ENCODE results near the gene ASCC1. TPM values are rescaled to one million over a fixed set of nuclear protein-coding genes. Genes with fewer than 3 reads are reported as not detected.
"Not testable (repeated sequence)": the region's sequence is repeated elsewhere in the genome, so short reads cannot be mapped to it uniquely, and the experiment has no call there.

ASCC1 gene
- total and polyA plus RNA-seq, 2 of the 4 experiments (the other 2 are of a cell fraction) = 15.9 to 21.0 TPM

DNA sequence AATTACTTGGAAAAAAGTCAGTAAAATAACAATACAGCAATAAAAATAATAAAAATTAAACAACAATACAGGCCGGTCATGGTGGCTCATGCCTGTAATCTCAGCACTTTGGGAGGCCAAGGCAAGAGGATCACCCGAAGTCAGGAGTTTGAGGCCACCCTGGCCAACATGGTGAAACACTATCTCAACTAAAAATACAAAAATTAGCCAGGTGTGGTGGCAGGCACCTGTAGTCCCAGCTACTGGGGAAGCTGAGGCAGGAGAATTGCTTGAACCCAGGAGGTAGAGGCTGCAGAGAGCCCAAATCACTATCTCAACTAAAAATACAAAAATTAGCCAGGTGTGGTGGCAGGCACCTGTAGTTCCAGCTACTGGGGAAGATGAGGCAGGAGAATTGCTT, 4.2 kb downstream of the ASCC1 start:
- peaks cover 19% of the 10 kb centered on the region for H3K36me3 ChIP-seq (ENCODE audit: control insufficient read depth, insufficient read depth, low read length)
- H4K91ac ChIP-seq (ENCODE audit: insufficient read depth, low read depth, low read length); H4K8ac ChIP-seq (ENCODE audit: low read depth in 2 of 2, low read length in 2 of 2); in situ Hi-C loops (cut with MboI; ENCODE audit: low sequenced_read_pairs); H3K4ac ChIP-seq (ENCODE audit: low read depth, low read length); H3K4me3 ChIP-seq (ENCODE audit: insufficient read depth, low read depth, low read length); H3K9ac ChIP-seq (ENCODE audit: low read depth, low read length); H2BK20ac ChIP-seq (ENCODE audit: low read depth, low read length); intact Hi-C loops (cut with micrococcal nuclease); H3K23ac ChIP-seq (ENCODE audit: low read depth, low read length); H2BK15ac ChIP-seq (ENCODE audit: low read depth, low read length); H3K4me1 ChIP-seq (ENCODE audit: control insufficient read depth, insufficient read depth, low read length); H2AK5ac ChIP-seq (ENCODE audit: low read depth, low read length); H3K9me3 ChIP-seq (ENCODE audit: control insufficient read depth, insufficient read depth, low read length); H3K14ac ChIP-seq (replicated peaks; ENCODE audit: low read depth, low read length); dilution Hi-C loops (cut with HindIII; ENCODE audit: low sequenced_read_pairs, unreplicated experiment); H4K20me1 ChIP-seq (ENCODE audit: insufficient read depth, low read length); ATAC-seq (ENCODE audit: low read depth); BruUV-seq (replicated peaks); H2BK5ac ChIP-seq (ENCODE audit: low read depth, low read length, poor library complexity, severe bottlenecking); H2AK9ac ChIP-seq (replicated peaks; ENCODE audit: low read depth, low read length, poor library complexity); H3K4me2 ChIP-seq (ENCODE audit: low read depth, low read length); H2AFZ ChIP-seq (replicated peaks; ENCODE audit: low read length, poor library complexity); H3K56ac ChIP-seq (ENCODE audit: extremely low read depth, insufficient read depth, low read length); H3K27ac ChIP-seq (ENCODE audit: insufficient read depth, low read length); H3K9me1 ChIP-seq (ENCODE audit: insufficient read depth, low read length); CTCF ChIA-PET; DNase-seq; H3K18ac ChIP-seq (ENCODE audit: low read depth, low read length); H3K27me3 ChIP-seq (ENCODE audit: control insufficient read depth, insufficient read depth, low read length); H4K5ac ChIP-seq (ENCODE audit: low read depth, low read length); H2BK120ac ChIP-seq (ENCODE audit: low read depth, low read length); POLR2A ChIA-PET (ENCODE audit: unreplicated experiment): not testable (repeated sequence)
- WGBS, 2 experiments (ENCODE audit: extremely low coverage in 2 of 2, insufficient read length in 1 of 2) = no CpG with 5 or more reads among the region's 2 CpGs
- peaks cover 9 to 16% of the 10 kb centered on the region in 2 experiments for H3K79me1 ChIP-seq (ENCODE audit: low read depth in 1 of 2, low read length in 2 of 2)

DNA sequence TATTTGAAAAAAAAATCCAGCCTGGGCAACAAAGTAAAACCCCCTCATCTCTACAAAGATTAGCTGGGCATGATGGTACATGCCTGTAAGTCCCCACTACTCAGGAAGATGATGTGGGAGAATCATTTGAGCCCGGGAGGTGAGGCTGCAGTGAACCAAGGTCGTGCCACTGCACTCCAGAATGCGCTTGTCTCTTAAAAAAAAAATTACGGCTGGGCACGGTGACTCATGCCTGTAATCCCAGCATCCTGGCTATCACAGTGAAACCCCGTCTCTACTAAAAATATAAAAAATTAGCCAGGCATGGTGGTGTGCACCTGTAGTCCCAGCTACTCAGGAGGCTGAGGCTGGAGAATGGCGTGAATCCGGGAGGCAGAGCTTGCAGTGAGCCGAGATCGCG, 4.7 kb downstream of the ASCC1 start:
- BruUV-seq (replicated peaks); H2AK9ac ChIP-seq (replicated peaks; ENCODE audit: low read depth, low read length, poor library complexity); ATAC-seq (ENCODE audit: low read depth); H4K91ac ChIP-seq (ENCODE audit: insufficient read depth, low read depth, low read length); DNase-seq; H3K9me3 ChIP-seq (ENCODE audit: control insufficient read depth, insufficient read depth, low read length); H4K5ac ChIP-seq (ENCODE audit: low read depth, low read length); H4K8ac ChIP-seq (ENCODE audit: low read depth in 2 of 2, low read length in 2 of 2); H3K4me2 ChIP-seq (ENCODE audit: low read depth, low read length); POLR2A ChIA-PET (ENCODE audit: unreplicated experiment); H3K9ac ChIP-seq (ENCODE audit: low read depth, low read length); H3K56ac ChIP-seq (ENCODE audit: extremely low read depth, insufficient read depth, low read length); H2AFZ ChIP-seq (replicated peaks; ENCODE audit: low read length, poor library complexity); H3K4ac ChIP-seq (ENCODE audit: low read depth, low read length); H3K27me3 ChIP-seq (ENCODE audit: control insufficient read depth, insufficient read depth, low read length); dilution Hi-C loops (cut with HindIII; ENCODE audit: low sequenced_read_pairs, unreplicated experiment); H3K9me1 ChIP-seq (ENCODE audit: insufficient read depth, low read length); H4K20me1 ChIP-seq (ENCODE audit: insufficient read depth, low read length); intact Hi-C loops (cut with micrococcal nuclease); H2BK5ac ChIP-seq (ENCODE audit: low read depth, low read length, poor library complexity, severe bottlenecking); H3K4me1 ChIP-seq (ENCODE audit: control insufficient read depth, insufficient read depth, low read length); H3K4me3 ChIP-seq (ENCODE audit: insufficient read depth, low read depth, low read length); CTCF ChIA-PET; H2BK120ac ChIP-seq (ENCODE audit: low read depth, low read length); H3K27ac ChIP-seq (ENCODE audit: insufficient read depth, low read length); H3K23ac ChIP-seq (ENCODE audit: low read depth, low read length); H2AK5ac ChIP-seq (ENCODE audit: low read depth, low read length); in situ Hi-C loops (cut with MboI; ENCODE audit: low sequenced_read_pairs); H3K14ac ChIP-seq (replicated peaks; ENCODE audit: low read depth, low read length); H2BK20ac ChIP-seq (ENCODE audit: low read depth, low read length); H2BK15ac ChIP-seq (ENCODE audit: low read depth, low read length); H3K18ac ChIP-seq (ENCODE audit: low read depth, low read length): not testable (repeated sequence)
- H3K36me3 ChIP-seq (ENCODE audit: control insufficient read depth, insufficient read depth, low read length) = peaks cover 20% of the 10 kb centered on the region
- WGBS, 2 experiments (ENCODE audit: extremely low coverage in 2 of 2, insufficient read length in 1 of 2) = no CpG with 5 or more reads among the region's 11 CpGs
- H3K79me1 ChIP-seq (ENCODE audit: low read depth in 1 of 2, low read length in 2 of 2) = peaks cover 5 to 12% of the 10 kb centered on the region in 2 experiments

Measured in IMR-90 (cell line).